Kidney (tissue), 14 donors: Measurements from ENCODE around the gene WFS1. TPM values are rescaled to one million over a fixed set of nuclear protein-coding genes. Genes with fewer than 3 reads are reported as not detected.

ENCODE experiments used
- DNase-seq, 5 donors: peaks; one replicate each; pipeline ENCODE4 v3.0.0-alpha.2; 2013 to 2020
- FAIRE-seq: peaks from 2 replicates; lab custom pipeline; 2012; peaks lifted over from hg19 to GRCh38; lab: Jason Lieb, UNC
- H3K27ac ChIP-seq, 2 donors: one replicate each; pipeline ENCODE4 v1.7.0; 2013; ENCODE audit warnings: low read depth in 2 of 2, low read length in 2 of 2, inconsistent platforms in 1 of 2
- H3K27me3 ChIP-seq: one replicate; pipeline ENCODE4 v1.7.1; 2013; ENCODE audit warnings: low read length, inconsistent platforms; ENCODE audit not compliant: control insufficient read depth, insufficient read depth
- H3K36me3 ChIP-seq, 3 donors: one replicate each; pipeline versions ENCODE4 v1.7.0 to v1.7.1; 2013; ENCODE audit warnings: low read length in 3 of 3, control low read depth in 1 of 3, inconsistent platforms in 1 of 3; ENCODE audit not compliant: insufficient read depth in 3 of 3, control insufficient read depth in 2 of 3
- H3K4me1 ChIP-seq, 3 donors: one replicate each; pipeline versions ENCODE4 v1.7.0 to v1.7.1; 2013; ENCODE audit warnings: low read length in 3 of 3, inconsistent platforms in 1 of 3, low read depth in 1 of 3; ENCODE audit not compliant: control insufficient read depth in 2 of 3, insufficient read depth in 2 of 3
- H3K4me3 ChIP-seq, 3 donors: one replicate each; pipeline versions ENCODE4 v1.7.0 to v1.8.1; 2013; ENCODE audit warnings: low read length in 3 of 3, control low read depth in 1 of 3, inconsistent platforms in 1 of 3
- H3K9ac ChIP-seq, 3 donors: one replicate each; pipeline versions ENCODE4 v1.7.0 to v1.7.1; 2013; ENCODE audit warnings: low read length in 3 of 3, control low read depth in 1 of 3, inconsistent platforms in 1 of 3
- H3K9me3 ChIP-seq, 3 donors: one replicate each; pipeline versions ENCODE4 v1.7.0 to v1.7.1; 2013; ENCODE audit warnings: low read length in 3 of 3, control low read depth in 1 of 3, inconsistent platforms in 1 of 3; ENCODE audit not compliant: control insufficient read depth in 2 of 3, insufficient read depth in 1 of 3
- CTCF ChIP-seq: IDR thresholded peaks from 3 replicates; pipeline ENCODE4 v1.5.1; 2012; ENCODE audit warnings: mild to moderate bottlenecking, moderate library complexity, borderline replicate concordance; ENCODE audit not compliant: insufficient read depth; ENCODE audit errors: extremely low read depth
- intact Hi-C: fragments of 100-400 bp; cut with DNase I; formaldehyde crosslinking; loops from one replicate; pipeline ENCODE4 v1.11.1; 2022
- polyA plus RNA-seq: library from polyadenylated mRNA; stranded (reverse); fragments of 350-450 nt; fragmentation: Illumina TruSeq; extraction: RNeasy Lipid Tissue Mini Kit (QIAGEN cat#74804); gene quantifications from one replicate; pipeline ENCODE4 v1.2.3, GENCODE V29; 2014; ENCODE audit warnings: low read depth, low replicate concordance; ENCODE audit not compliant: insufficient read depth
- total RNA-seq: library from RNA; stranded (reverse); fragmentation: NEBNext Ultra II Directional; extraction: Animal tissue kit (Norgen Biotek cat#: 25700); gene quantifications from one replicate; pipeline ENCODE4 v1.2.1, GENCODE V29; 2021
- donor health status: control.
- donor health status: control.
- donor health status: control.
- donor health status: control.
- donor health status: control.
- donor health status: DM: yes; HTN: yes; CAD: no.
- donor health status: Normal renal cell carcinoma (clear cell type).

Gene WFS1
- total and polyA plus RNA-seq, 2 donors from 2014 or later, result 20.8 to 31.4 TPM

- Histone ChIP-seq H3K36me3 (peaks cover 0 to 17% (median 12%) of the 10 kb centered on the region in 3 donors), H3K27ac (no peak overlapping the region), H3K9me3 (no peaks in the 10 kb centered on the region), H3K4me3 (no peak overlapping the region), H3K27me3 (no peaks in the 10 kb centered on the region), H3K9ac (no peak overlapping the region), H3K4me1 (no peaks in the 10 kb centered on the region)
- FAIRE-seq (no peak), DNase-seq (no peak)
- intact Hi-C loops, result no loop called here
- no peak for TF ChIP-seq CTCF
Observed at GRCh38 chr4:6288342-6288741, 18.7 kb downstream of the WFS1 start.

GRCh38 chr4:6288871-6289270, 19.2 kb downstream of the WFS1 start:
- no peaks in the 10 kb centered on the region for H3K27me3 ChIP-seq
- H3K9ac ChIP-seq, result no peak overlapping the region
- peaks cover 0 to 17% (median 12%) of the 10 kb centered on the region in 3 donors for H3K36me3 ChIP-seq
- no peak overlapping the region for H3K4me3 ChIP-seq
- H3K4me1 ChIP-seq, result no peaks in the 10 kb centered on the region
- intact Hi-C loops, result no loop called here
- no peaks in the 10 kb centered on the region for H3K9me3 ChIP-seq
- no peak for FAIRE-seq
- no peak for DNase-seq
- no peak overlapping the region for H3K27ac ChIP-seq
- TF ChIP-seq CTCF, result no peak

DNA sequence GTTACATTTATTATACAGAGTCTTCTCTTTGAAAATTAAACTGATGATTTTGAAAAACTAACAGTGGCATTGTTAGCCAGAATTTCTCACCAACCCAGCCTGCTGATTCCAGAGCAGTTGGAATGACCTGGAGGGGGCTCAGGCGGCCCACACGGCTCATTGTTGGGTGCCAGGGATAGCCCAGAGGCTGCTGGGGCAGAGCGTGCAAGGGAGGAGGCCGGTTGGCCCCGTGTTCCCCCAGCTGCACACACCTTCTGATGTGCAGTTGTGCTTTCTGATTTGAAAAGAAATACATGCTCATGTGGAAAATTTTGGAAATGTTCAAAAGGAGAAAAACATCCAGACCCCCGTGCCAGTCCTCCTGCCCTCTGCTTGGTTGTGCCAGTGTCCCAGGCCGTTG, 20.6 kb downstream of the WFS1 start:
- Histone ChIP-seq H3K27me3 (no peaks in the 10 kb centered on the region), H3K4me1 (no peaks in the 10 kb centered on the region), H3K36me3 (peaks cover 0 to 17% (median 12%) of the 10 kb centered on the region in 3 donors), H3K9me3 (no peaks in the 10 kb centered on the region), H3K4me3 (no peak overlapping the region), H3K9ac (no peak overlapping the region), H3K27ac (no peak overlapping the region)
- no peak for DNase-seq
- intact Hi-C loops, result no loop called here
- TF ChIP-seq CTCF, result no peak
- no peak for FAIRE-seq
